ENCODE measurements around the gene STAG3. TPM values are rescaled to one million over a fixed set of nuclear protein-coding genes. Genes with fewer than 3 reads are reported as not detected.

STAG3 gene
- total and polyA plus RNA-seq, 2 of the 4 experiments (the other 2 are of a cell fraction), result 0.36 to 0.65 TPM

GRCh38 chr7:100156331-100157068 is 21.2 kb upstream of the STAG3 start:
- H2AK9ac ChIP-seq (replicated peaks; ENCODE audit: low read depth, low read length, poor library complexity), result no peak overlapping the region
- ATAC-seq (ENCODE audit: low read depth) (no peak), DNase-seq (no peak)
- no peak overlapping the region for H3K27ac ChIP-seq (ENCODE audit: insufficient read depth, low read length)
- dilution Hi-C loops (cut with HindIII; ENCODE audit: low sequenced_read_pairs, unreplicated experiment), result no loop called here
- no peak overlapping the region for H3K9ac ChIP-seq (ENCODE audit: low read depth, low read length)
- ChIA-PET POLR2A (ENCODE audit: unreplicated experiment) (interaction anchor here (0.6 to 1.2 kb wide), 2 partner anchors 8 to 175 kb away, joined by 3 read pairs; partner anchors contain the start of gene LAMTOR4), CTCF (interaction anchor here (1.0 kb wide), 1 partner anchor 8 kb away, joined by 3 read pairs; the partner anchor contains the start of gene LAMTOR4)
- H4K91ac ChIP-seq (ENCODE audit: insufficient read depth, low read depth, low read length), result no peak overlapping the region
- in situ Hi-C loops (cut with MboI; ENCODE audit: low sequenced_read_pairs), result no loop called here
- WGBS, 2 experiments (ENCODE audit: extremely low coverage in 2 of 2, insufficient read length in 1 of 2), result 97% methylated on average over 12 of the region's 16 CpGs; no CpG with 5 or more reads in 1 of the 2 experiments
- no peak overlapping the region for H3K4me2 ChIP-seq (ENCODE audit: low read depth, low read length)
- no peak overlapping the region for H4K5ac ChIP-seq (ENCODE audit: low read depth, low read length)
- peaks cover 6% of the 10 kb centered on the region for H3K4me1 ChIP-seq (ENCODE audit: control insufficient read depth, insufficient read depth, low read length)
- H3K18ac ChIP-seq (ENCODE audit: low read depth, low read length), result no peak overlapping the region
- intact Hi-C loops (cut with micrococcal nuclease), result no loop called here
- H3K14ac ChIP-seq (replicated peaks; ENCODE audit: low read depth, low read length), result no peak overlapping the region
- H3K27me3 ChIP-seq (ENCODE audit: control insufficient read depth, insufficient read depth, low read length), result no peaks in the 10 kb centered on the region
- no peak overlapping the region for H4K8ac ChIP-seq (ENCODE audit: low read depth in 2 of 2, low read length in 2 of 2)
- no peak overlapping the region for H2AFZ ChIP-seq (replicated peaks; ENCODE audit: low read length, poor library complexity)
- H2AK5ac ChIP-seq (ENCODE audit: low read depth, low read length), result no peak overlapping the region
- no peaks in the 10 kb centered on the region for H3K9me3 ChIP-seq (ENCODE audit: control insufficient read depth, insufficient read depth, low read length)
- H3K36me3 ChIP-seq (ENCODE audit: control insufficient read depth, insufficient read depth, low read length), result peaks cover 42% of the 10 kb centered on the region
- no peak overlapping the region for H2BK5ac ChIP-seq (ENCODE audit: low read depth, low read length, poor library complexity, severe bottlenecking)
- no peak overlapping the region for H3K56ac ChIP-seq (ENCODE audit: extremely low read depth, insufficient read depth, low read length)
- H4K20me1 ChIP-seq (ENCODE audit: insufficient read depth, low read length), result peaks cover 23% of the 10 kb centered on the region
- BruUV-seq (replicated peaks), result no TSS peak
- no peak for TF ChIP-seq POLR2A (IDR thresholded peaks at IDR 0.05; ENCODE audit: low read depth, low read length)
- TF ChIP-seq FOS (IDR thresholded peaks at IDR 0.05; ENCODE audit: low read depth, low read length), result no peak
- TF ChIP-seq ELK1 (IDR thresholded peaks at IDR 0.05; ENCODE audit: borderline replicate concordance, low read depth, low read length), result no peak
- no peak for TF ChIP-seq SMC3 (IDR thresholded peaks at IDR 0.05; ENCODE audit: low read depth, low read length)
- no peak overlapping the region for H2BK120ac ChIP-seq (ENCODE audit: low read depth, low read length)
- no peak overlapping the region for H2BK20ac ChIP-seq (ENCODE audit: low read depth, low read length)
- no peak overlapping the region for H3K4me3 ChIP-seq (ENCODE audit: insufficient read depth, low read depth, low read length)
- H3K9me1 ChIP-seq (ENCODE audit: insufficient read depth, low read length), result peaks cover 2% of the 10 kb centered on the region; the same call in 1 of the 2 replicates
- no peak overlapping the region for H2BK15ac ChIP-seq (ENCODE audit: low read depth, low read length)
- peak overlapping the region; percentile 70; the same call in 1 of the 2 replicates for H3K23ac ChIP-seq (ENCODE audit: low read depth, low read length)
- peaks cover 19 to 65% of the 10 kb centered on the region in 2 experiments for H3K79me1 ChIP-seq (ENCODE audit: low read depth in 1 of 2, low read length in 2 of 2)
- no peak overlapping the region for H3K4ac ChIP-seq (ENCODE audit: low read depth, low read length)

Data from IMR-90 (cell line).